ENCODE results near the gene SUPT4H1.

Gene SUPT4H1

DNA sequence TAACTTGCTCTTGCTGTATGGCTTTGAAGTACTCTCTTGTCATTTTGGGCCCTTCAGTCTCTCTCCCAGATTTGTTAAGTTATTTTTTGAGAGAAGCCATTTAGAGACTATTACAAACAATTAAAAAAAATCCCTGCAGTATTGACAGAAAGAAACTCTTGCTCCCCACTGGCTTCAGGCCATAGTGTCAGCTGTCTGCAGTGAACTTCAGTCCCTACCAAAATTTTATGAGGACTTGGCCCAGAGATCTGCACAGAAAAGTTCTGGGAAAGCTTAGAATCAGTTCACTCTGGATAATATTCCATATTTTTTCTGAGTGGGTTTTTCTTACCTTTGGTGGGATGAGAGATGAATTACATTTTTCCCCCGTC lies 30.9 kb upstream of the SUPT4H1 start:
- no peak overlapping the region for H4K12ac ChIP-seq (ENCODE audit: low read depth, low read length)
- H3K27me3 ChIP-seq (ENCODE audit: insufficient read depth, low read length), result no peaks in the 10 kb centered on the region
- H3K23ac ChIP-seq (ENCODE audit: low read length), result no peak overlapping the region
- no peak overlapping the region for H2BK5ac ChIP-seq (ENCODE audit: low read depth, low read length, poor library complexity)
- H3K14ac ChIP-seq (ENCODE audit: low read length), result no peak overlapping the region
- no peak overlapping the region for H3K27ac ChIP-seq (ENCODE audit: low read depth, low read length)
- H2AK5ac ChIP-seq (ENCODE audit: low read length), result no peak overlapping the region
- no peaks in the 10 kb centered on the region for H3K36me3 ChIP-seq (ENCODE audit: control insufficient read depth in 1 of 2, insufficient read depth in 2 of 2, low read length in 2 of 2)
- no peak overlapping the region for H2BK120ac ChIP-seq (ENCODE audit: insufficient read depth, low read length, poor library complexity)
- H4K91ac ChIP-seq (ENCODE audit: low read depth, low read length), result no peak overlapping the region
- H3K4me2 ChIP-seq (ENCODE audit: low read length), result no peak overlapping the region
- no peak overlapping the region for H4K8ac ChIP-seq (ENCODE audit: low read depth, low read length)
- no peak overlapping the region for H3K4ac ChIP-seq (ENCODE audit: low read depth, low read length)
- no peak overlapping the region for H3K18ac ChIP-seq (ENCODE audit: low read length)
- no peak overlapping the region for H3K9ac ChIP-seq (ENCODE audit: low read length)
- peaks cover under 1% of the 10 kb centered on the region for H3K79me1 ChIP-seq (ENCODE audit: low read length)
- H3K4me1 ChIP-seq (ENCODE audit: control insufficient read depth in 1 of 2, insufficient read depth in 2 of 2, low read length in 2 of 2), result peaks cover 17 to 24% of the 10 kb centered on the region in 2 experiments
- no peak for DNase-seq
- no CpG with 5 or more reads among the region's 1 CpG for WGBS (ENCODE audit: extremely low coverage, insufficient coverage, insufficient read length)
- H2BK12ac ChIP-seq (ENCODE audit: low read length), result no peak overlapping the region
- no peaks in the 10 kb centered on the region for H3K79me2 ChIP-seq (ENCODE audit: control insufficient read depth, insufficient read depth, low read length, poor library complexity)
- no peak overlapping the region for H3K4me3 ChIP-seq (ENCODE audit: low read depth, low read length)
- no peaks in the 10 kb centered on the region for H3K9me3 ChIP-seq (ENCODE audit: insufficient read depth, low read depth, low read length)
- no peak overlapping the region for H2AFZ ChIP-seq (ENCODE audit: insufficient read depth, low read length, poor library complexity)

DNA sequence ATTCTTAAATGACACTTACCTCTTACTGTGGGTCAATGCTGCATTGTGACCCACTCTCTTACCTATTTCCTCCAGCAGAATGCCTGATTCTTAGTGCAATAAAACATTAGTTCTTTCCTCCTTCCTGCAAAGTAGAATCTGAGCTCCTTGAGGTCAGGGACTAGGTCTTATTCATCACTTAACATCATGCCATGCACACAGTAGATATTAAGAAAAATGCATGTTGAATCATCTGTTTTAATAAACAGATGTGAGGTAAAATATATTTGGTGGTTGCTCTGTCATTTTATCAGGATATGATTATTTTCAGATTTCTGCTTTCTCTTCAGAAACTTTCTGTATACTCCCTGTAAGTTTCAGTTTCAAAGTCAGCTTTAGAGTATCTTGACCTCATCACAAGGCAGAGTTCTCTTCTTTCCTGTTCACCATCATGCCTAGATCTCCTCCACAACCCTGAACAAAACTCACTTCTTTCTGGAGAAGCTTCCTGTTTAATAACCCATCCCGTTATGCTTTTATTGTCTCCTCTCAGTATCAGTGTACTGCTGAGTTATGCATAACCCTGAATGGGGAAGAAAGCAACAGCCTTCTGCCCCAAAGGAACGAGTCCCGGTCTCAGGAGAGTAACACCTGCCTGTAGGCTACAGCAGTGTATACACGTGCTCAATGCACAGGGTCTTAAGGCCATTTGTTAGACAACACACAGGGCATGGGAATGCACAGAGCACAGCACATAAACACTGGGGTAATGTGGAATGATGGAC lies 30.3 kb upstream of the SUPT4H1 start:
- WGBS (ENCODE audit: extremely low coverage, insufficient coverage, insufficient read length), result no CpG with 5 or more reads among the region's 4 CpGs
- Histone ChIP-seq H3K27ac (ENCODE audit: low read depth, low read length) (no peak overlapping the region), H4K91ac (ENCODE audit: low read depth, low read length) (no peak overlapping the region), H3K4me2 (ENCODE audit: low read length) (no peak overlapping the region), H3K4me1 (ENCODE audit: control insufficient read depth in 1 of 2, insufficient read depth in 2 of 2, low read length in 2 of 2) (peaks cover 21 to 26% of the 10 kb centered on the region in 2 experiments), H3K23ac (ENCODE audit: low read length) (no peak overlapping the region), H3K4me3 (ENCODE audit: low read depth, low read length) (no peak overlapping the region), H3K18ac (ENCODE audit: low read length) (no peak overlapping the region), H3K36me3 (ENCODE audit: control insufficient read depth in 1 of 2, insufficient read depth in 2 of 2, low read length in 2 of 2) (no peaks in the 10 kb centered on the region), H3K79me1 (ENCODE audit: low read length) (peaks cover 3% of the 10 kb centered on the region), H2BK120ac (ENCODE audit: insufficient read depth, low read length, poor library complexity) (no peak overlapping the region), H3K14ac (ENCODE audit: low read length) (no peak overlapping the region), H4K8ac (ENCODE audit: low read depth, low read length) (no peak overlapping the region), H3K79me2 (ENCODE audit: control insufficient read depth, insufficient read depth, low read length, poor library complexity) (no peaks in the 10 kb centered on the region), H4K12ac (ENCODE audit: low read depth, low read length) (no peak overlapping the region), H3K4ac (ENCODE audit: low read depth, low read length) (no peak overlapping the region), H2BK5ac (ENCODE audit: low read depth, low read length, poor library complexity) (no peak overlapping the region), H2AFZ (ENCODE audit: insufficient read depth, low read length, poor library complexity) (no peak overlapping the region), H2AK5ac (ENCODE audit: low read length) (no peak overlapping the region), H3K9ac (ENCODE audit: low read length) (no peak overlapping the region), H2BK12ac (ENCODE audit: low read length) (no peak overlapping the region), H3K9me3 (ENCODE audit: insufficient read depth, low read depth, low read length) (no peaks in the 10 kb centered on the region), H3K27me3 (ENCODE audit: insufficient read depth, low read length) (no peaks in the 10 kb centered on the region)
- no peak for DNase-seq

DNA sequence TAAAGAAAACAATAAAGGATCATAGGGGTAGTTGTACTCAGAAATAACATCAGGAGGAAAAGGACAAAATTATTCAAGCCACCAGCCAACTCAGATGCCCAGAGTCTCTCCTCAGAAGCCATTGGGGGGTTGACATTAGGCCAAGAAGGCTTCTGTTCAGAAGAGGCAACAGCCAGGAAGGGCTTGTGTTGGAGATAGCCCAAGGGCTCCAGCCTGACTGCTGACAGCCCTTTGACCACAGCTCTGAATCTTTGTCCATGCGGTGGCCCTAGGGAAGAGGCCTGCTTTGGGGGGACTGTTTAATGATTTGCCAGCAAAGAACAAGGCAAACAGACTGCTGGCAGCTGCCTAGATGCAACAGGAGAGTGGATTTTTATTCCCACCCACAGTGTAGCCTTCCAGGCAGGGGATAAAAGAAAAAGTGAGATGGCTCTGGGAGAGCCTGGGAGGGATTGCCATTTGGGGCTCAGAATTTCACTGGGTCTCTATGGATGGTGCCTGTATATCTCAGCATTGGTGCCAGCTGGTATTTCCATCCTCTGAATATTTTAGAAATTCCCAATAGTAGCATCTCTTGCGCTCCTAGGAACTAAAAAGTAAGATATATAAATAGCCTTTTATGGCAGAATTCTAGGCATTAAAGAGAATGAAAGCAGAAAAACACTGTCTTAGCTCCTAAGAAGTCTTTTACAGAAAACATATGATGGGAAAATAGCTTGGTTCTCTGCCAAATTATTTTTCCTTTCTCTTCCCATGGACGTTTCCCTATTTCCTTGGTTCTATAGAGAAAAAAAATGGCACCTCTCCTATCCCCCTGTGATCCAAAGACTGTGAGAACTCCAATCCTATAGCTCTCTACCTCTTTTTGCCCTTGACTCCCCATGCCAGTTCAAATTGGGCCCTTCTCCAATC lies 29.4 kb upstream of the SUPT4H1 start:
- no peak overlapping the region for H2BK5ac ChIP-seq (ENCODE audit: low read depth, low read length, poor library complexity)
- no peaks in the 10 kb centered on the region for H3K27me3 ChIP-seq (ENCODE audit: insufficient read depth, low read length)
- no CpG with 5 or more reads among the region's 3 CpGs for WGBS (ENCODE audit: extremely low coverage, insufficient coverage, insufficient read length)
- no peak overlapping the region for H3K4me2 ChIP-seq (ENCODE audit: low read length)
- no peak overlapping the region for H3K14ac ChIP-seq (ENCODE audit: low read length)
- H3K79me1 ChIP-seq (ENCODE audit: low read length), result peaks cover 6% of the 10 kb centered on the region
- no peak overlapping the region for H3K23ac ChIP-seq (ENCODE audit: low read length)
- H3K36me3 ChIP-seq (ENCODE audit: control insufficient read depth in 1 of 2, insufficient read depth in 2 of 2, low read length in 2 of 2), result no peaks in the 10 kb centered on the region
- H4K91ac ChIP-seq (ENCODE audit: low read depth, low read length), result no peak overlapping the region
- no peak overlapping the region for H3K18ac ChIP-seq (ENCODE audit: low read length)
- no peak overlapping the region for H4K12ac ChIP-seq (ENCODE audit: low read depth, low read length)
- H3K9me3 ChIP-seq (ENCODE audit: insufficient read depth, low read depth, low read length), result no peaks in the 10 kb centered on the region
- no peak overlapping the region for H2AK5ac ChIP-seq (ENCODE audit: low read length)
- peaks cover 27 to 35% of the 10 kb centered on the region in 2 experiments for H3K4me1 ChIP-seq (ENCODE audit: control insufficient read depth in 1 of 2, insufficient read depth in 2 of 2, low read length in 2 of 2)
- no peak overlapping the region for H3K4me3 ChIP-seq (ENCODE audit: low read depth, low read length)
- H3K79me2 ChIP-seq (ENCODE audit: control insufficient read depth, insufficient read depth, low read length, poor library complexity), result no peaks in the 10 kb centered on the region
- no peak overlapping the region for H4K8ac ChIP-seq (ENCODE audit: low read depth, low read length)
- H3K4ac ChIP-seq (ENCODE audit: low read depth, low read length), result no peak overlapping the region
- no peak overlapping the region for H2BK120ac ChIP-seq (ENCODE audit: insufficient read depth, low read length, poor library complexity)
- H3K9ac ChIP-seq (ENCODE audit: low read length), result no peak overlapping the region
- H2BK12ac ChIP-seq (ENCODE audit: low read length), result no peak overlapping the region
- H2AFZ ChIP-seq (ENCODE audit: insufficient read depth, low read length, poor library complexity), result no peak overlapping the region
- H3K27ac ChIP-seq (ENCODE audit: low read depth, low read length), result no peak overlapping the region
- no peak for DNase-seq

DNA sequence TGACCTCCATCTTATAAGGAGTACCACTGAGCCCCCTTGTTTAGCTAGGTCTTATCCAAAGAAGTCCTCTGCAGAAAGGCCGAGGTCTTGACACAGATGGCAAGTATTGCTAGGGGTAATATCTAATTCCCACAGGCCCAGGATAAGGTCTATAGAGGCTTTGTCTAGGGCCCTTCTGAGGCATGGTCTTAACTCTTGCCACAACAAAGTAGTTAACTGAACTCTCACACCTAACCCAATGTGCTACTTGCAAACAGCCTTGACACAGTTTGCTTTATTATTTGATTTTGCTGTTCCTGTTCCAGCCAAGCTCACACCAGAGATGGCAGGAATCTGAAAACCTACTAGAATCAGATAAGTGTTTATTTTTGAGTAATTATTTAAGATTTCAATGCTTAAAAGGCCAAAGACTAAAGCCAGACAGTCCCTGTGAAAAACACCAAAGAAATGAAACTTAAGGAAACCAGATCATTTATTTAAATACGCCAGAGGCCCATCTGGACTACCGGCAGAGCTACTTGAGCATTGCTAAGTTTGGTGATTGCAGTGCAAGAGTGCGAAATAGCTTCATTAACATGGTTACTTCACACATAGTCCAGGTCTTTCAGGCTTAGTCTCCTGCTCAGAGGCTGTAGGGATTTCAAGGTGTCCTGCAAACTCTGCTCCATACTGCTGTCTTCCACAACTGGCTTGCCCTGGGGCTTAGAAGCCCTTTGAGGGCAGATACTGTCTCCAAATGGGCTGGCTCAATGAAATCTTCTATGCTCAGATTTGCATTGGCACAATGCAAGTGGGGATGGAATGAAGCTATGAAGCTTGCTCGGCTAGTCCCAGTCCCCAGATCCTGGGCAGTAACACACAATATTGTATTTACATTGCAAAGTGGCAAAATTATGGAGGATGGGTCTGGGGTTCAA lies 28.5 kb upstream of the SUPT4H1 start:
- Histone ChIP-seq H3K4me1 (ENCODE audit: control insufficient read depth in 1 of 2, insufficient read depth in 2 of 2, low read length in 2 of 2) (peaks cover 30 to 39% of the 10 kb centered on the region in 2 experiments), H3K79me2 (ENCODE audit: control insufficient read depth, insufficient read depth, low read length, poor library complexity) (no peaks in the 10 kb centered on the region), H3K4ac (ENCODE audit: low read depth, low read length) (no peak overlapping the region), H3K23ac (ENCODE audit: low read length) (no peak overlapping the region), H2AK5ac (ENCODE audit: low read length) (no peak overlapping the region), H3K4me2 (ENCODE audit: low read length) (no peak overlapping the region), H4K91ac (ENCODE audit: low read depth, low read length) (no peak overlapping the region), H3K27me3 (ENCODE audit: insufficient read depth, low read length) (no peaks in the 10 kb centered on the region), H3K79me1 (ENCODE audit: low read length) (peaks cover 8% of the 10 kb centered on the region), H4K8ac (ENCODE audit: low read depth, low read length) (no peak overlapping the region), H3K9me3 (ENCODE audit: insufficient read depth, low read depth, low read length) (no peaks in the 10 kb centered on the region), H3K18ac (ENCODE audit: low read length) (no peak overlapping the region), H2BK5ac (ENCODE audit: low read depth, low read length, poor library complexity) (no peak overlapping the region), H3K9ac (ENCODE audit: low read length) (no peak overlapping the region), H3K4me3 (ENCODE audit: low read depth, low read length) (no peak overlapping the region), H2BK120ac (ENCODE audit: insufficient read depth, low read length, poor library complexity) (no peak overlapping the region), H3K36me3 (ENCODE audit: control insufficient read depth in 1 of 2, insufficient read depth in 2 of 2, low read length in 2 of 2) (no peaks in the 10 kb centered on the region), H3K14ac (ENCODE audit: low read length) (no peak overlapping the region), H2AFZ (ENCODE audit: insufficient read depth, low read length, poor library complexity) (no peak overlapping the region), H3K27ac (ENCODE audit: low read depth, low read length) (no peak overlapping the region), H4K12ac (ENCODE audit: low read depth, low read length) (no peak overlapping the region), H2BK12ac (ENCODE audit: low read length) (no peak overlapping the region)
- WGBS (ENCODE audit: extremely low coverage, insufficient coverage, insufficient read length), result no CpG with 5 or more reads among the region's 5 CpGs
- no peak for DNase-seq
